HTERT RPE-1 (cell line): ENCODE measurements around the gene OSM.

Experiments used
- in situ Hi-C: fragments of 300-500 bp; cut with MboI; formaldehyde crosslinking; loops from 4 replicates; pipeline ENCODE4 v1.14.3; 2020; ENCODE audit warnings: low sequenced_read_pairs

Gene OSM

DNA sequence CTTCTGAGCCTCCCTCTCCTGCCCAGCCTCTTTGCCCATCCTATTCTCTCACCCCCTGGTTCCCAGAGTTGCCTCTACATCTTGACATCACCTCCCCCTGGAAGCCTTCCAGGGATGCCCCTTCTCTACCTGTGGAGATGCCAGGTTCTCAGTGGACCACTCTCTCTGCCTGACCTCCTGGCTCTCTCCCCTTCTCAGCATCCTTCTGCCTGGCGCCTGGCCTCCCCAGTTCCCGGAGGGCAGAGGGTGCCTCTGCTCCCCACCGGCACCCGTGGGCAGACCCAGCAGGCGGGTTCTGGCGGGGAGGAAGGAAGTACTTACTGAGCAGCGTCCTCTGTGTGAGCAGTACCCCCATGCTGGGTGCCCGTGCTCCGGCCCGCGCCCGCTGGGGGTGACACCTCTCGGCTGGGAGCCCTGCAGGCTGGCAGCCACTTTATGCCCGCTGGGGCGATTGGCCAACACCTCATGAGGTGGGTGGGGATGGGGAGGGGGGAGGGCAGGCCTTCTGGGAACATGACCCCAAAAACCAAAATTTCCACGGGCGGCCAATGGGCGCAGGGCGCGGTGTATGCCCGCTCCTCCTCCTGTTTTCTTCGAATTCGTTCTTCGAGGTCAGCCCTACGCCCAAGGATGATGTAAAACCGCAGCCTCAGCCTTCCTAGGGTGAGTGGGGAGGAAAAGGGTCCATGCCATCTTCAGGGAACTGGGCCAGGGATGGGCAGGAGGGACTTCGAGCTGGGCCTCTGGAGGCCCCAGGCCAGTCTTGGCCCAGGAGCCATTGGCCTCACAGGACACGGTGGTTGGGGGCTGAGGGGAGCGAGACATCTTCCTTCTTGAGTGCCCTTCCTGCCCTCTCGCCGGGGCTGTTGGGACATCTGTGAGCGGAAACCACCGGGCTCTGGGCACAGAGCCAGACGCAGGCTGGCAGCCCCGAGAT lies at the start of gene OSM:
Gene OSM (minus strand): TSS at position 407 of the 937 bp plus-strand sequence. CDS start 52 bp downstream, at position 355.
- in situ Hi-C loops = no loop called here

DNA sequence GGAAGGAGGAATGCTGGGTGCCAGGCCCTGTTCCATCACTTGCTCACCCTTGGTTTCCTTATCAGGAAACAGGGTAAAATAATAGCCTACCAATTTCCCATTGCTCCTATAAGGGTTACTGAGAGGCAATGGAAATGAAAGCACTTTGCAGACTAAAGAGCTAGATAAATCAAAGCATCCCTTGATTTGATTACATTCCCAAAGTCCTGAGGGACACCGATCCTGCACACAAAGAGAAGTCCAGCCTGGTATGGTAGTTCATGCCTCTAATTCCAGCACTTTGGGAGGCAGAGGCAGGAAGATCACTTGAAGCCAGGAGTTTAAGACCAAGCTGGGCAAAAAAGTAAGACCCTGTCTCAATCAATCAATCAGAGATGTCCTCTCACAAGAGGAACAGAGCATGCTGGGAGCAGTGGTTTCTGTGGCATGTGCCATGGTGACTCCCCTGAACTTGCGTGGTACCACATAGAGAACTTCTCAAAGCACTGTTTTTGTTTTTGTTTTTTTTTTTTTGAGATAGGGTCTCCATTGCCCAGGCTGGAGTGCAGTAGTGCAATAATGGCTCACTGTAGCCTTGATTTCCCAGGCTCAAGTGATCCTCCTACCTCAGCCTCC lies 49.4 kb upstream of the OSM start:
- in situ Hi-C loops = no loop called here

GRCh38 chr22:30314915-30315314 lies 48.3 kb upstream of the OSM start:
- in situ Hi-C loops = no loop called here

GRCh38 chr22:30313527-30314363 lies 47.1 kb upstream of the OSM start:
- in situ Hi-C loops = no loop called here

DNA sequence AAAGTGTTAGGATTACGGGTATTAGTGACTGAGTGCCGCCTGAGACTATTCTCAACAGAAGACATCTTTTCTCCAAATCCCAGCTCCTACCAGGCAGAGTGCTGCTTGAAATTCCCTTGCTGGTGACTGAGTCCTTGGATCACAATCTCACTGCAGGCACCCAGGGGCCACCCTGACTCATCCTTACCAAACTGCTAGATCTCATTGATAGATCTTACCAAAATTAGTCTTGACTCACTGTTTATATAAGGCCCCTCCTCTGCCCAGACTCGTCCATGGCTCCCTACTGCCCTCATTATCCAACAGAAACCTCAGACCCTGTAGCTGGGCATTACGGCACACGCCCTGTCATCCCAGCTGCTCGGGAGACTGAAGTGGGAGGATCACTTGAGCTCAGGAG lies 45.4 kb upstream of the OSM start:
- in situ Hi-C loops = no loop called here

DNA sequence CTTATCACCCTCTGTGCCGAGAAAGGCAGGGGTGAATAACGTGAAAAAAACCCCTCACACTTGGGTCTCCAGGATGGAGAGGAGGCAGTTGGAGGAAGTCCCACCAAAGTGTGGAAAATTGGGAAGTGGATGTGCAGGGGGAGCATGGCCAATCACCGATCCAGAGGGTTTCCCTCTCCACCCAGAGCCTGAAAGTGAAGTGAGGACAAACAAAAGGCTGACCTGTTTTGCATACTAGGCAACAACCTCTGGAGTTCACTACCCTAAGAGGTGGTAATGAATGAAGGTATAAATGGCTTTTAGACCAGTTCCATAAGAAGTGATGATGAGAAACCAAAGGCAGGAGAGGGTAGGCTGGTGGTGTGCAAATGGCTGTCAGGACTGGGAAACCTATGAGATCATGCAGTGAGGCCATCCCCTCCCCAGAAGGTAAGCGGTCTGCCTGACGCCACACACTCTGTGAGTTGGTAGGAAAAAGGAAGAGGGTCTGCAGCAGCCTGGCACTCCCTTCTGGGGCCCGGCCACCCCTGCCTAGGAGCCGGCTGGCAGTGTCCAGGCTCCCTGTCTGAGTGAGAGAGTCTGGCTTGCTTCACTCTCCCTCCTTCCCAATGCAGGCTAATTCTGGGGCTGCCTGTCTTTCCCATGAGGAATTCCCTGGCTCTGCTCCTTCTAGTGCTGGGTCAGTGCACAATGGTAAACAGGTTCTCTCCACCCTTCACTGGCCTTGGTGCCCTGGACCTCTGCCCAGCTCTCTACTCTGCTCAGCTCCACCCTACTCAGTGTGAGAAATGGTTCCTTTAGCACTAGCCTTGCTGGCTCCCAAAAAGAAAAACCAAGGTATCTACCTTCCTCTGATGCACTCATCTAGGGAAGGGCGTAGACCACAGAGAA lies 44.5 kb upstream of the OSM start:
- in situ Hi-C loops = no loop called here

GRCh38 chr22:30309951-30310741 lies 43.5 kb upstream of the OSM start:
- in situ Hi-C loops = no loop called here

DNA sequence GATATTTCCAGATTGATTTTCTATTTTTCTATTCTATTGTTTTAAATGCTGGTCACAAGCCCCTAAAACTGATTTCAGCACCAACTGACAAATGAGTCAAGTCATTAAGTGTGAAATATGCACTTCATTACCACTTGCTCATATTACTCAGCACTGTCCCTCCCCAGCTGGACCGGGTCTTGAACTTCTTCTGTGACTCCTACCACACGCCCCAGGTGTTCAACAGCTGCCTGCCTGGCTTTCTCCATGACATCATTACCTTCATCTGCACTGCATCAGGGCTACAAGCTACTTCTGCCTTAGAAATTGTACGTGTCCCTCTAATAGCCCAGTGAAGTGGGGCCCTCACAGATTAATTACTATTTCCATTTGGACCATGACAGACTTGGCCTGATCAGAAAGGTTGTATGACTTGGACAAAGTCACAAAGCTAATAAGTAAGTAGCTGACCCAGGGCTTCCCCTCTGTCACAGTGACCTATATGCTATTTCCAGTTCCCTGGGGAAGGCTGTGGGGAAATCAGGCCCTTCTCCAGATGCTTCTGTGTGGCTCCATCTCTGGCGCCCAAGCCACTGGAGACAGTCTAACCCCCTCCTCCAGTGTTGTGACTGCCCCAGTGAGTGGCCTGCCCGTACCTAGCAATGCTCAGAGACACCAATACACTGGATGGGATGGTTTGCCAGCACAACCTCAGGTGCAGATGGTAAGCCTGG lies 42.0 kb upstream of the OSM start:
- in situ Hi-C loops = no loop called here

GRCh38 chr22:30308093-30308492 lies 41.4 kb upstream of the OSM start:
- in situ Hi-C loops = no loop called here

DNA sequence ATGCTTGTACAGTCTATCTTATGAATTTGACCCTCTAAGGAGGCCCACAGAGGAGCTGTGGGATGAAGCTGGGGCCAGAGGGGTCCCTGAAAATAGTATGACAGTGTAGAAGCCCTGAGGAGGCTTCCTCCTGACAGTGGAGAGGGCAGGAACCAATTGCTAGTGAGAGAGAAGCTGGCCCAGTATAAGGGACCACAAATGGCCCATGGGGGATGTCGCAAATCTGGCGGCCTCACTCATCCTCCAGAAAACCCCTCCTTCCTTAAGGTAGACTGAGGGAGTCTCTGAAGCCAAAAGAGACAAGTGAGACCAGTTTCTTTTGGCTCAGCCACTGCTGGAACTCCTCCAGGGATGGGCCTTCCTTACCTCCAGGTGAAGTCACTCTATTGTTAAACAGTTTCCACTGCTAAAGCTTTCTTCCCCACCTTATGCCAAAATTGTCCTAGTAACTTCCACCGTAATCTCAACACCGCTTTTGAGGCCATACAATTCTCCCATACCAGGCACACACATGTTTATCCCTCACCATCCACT lies 40.5 kb upstream of the OSM start:
- in situ Hi-C loops = no loop called here

DNA sequence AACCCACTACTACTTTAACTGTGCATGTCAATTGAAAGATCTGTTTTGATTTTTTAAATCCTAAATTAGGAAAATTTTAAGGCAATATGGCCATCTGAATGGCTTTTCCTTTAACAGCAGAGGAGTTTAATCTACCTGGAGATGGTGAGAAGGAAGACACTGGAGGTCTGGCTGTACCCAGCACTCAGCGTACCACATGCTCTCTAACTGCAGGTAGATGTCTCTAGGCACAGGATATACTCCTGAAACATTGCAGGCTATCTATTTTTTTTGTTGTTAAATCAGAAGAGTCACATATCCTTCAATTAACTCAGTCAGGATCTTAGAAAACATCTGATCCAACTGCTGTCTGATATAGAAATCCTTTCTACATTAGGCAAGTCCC lies 40.0 kb upstream of the OSM start:
- in situ Hi-C loops = no loop called here

DNA sequence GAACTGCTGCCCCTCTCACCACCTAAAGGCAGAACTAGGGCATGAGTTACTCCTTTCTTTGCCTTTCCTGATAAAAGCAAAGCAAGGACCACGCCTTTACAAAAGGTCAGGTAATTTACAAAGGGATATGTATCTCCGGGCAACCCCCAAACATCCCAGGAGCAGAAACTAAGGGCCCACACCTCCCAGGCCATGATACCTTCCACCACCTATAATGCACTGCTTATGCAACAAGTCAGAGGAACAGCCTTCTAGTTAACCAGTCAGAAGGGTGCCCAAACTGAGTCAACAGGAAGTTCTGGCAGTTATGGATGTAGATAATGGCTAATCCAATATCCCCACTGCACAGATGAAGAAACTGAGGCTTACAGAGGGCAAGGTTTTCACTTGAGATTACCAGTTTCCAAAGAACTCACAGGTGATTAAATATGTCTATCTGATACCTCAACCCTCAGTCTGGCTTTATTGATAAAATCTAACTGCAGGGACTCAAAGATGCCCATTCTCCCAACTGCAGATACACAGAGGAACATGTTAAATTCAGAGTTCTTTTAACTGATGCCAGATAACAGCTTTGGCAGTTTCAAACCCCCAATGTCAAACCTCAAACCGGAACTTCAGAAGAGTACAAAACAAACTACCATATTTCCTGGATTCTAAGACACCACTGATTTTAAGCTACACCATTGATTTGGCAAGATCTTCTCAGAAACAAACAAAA lies 39.4 kb upstream of the OSM start:
- in situ Hi-C loops = no loop called here

GRCh38 chr22:30305519-30305905 lies 38.9 kb upstream of the OSM start:
- in situ Hi-C loops = no loop called here

DNA sequence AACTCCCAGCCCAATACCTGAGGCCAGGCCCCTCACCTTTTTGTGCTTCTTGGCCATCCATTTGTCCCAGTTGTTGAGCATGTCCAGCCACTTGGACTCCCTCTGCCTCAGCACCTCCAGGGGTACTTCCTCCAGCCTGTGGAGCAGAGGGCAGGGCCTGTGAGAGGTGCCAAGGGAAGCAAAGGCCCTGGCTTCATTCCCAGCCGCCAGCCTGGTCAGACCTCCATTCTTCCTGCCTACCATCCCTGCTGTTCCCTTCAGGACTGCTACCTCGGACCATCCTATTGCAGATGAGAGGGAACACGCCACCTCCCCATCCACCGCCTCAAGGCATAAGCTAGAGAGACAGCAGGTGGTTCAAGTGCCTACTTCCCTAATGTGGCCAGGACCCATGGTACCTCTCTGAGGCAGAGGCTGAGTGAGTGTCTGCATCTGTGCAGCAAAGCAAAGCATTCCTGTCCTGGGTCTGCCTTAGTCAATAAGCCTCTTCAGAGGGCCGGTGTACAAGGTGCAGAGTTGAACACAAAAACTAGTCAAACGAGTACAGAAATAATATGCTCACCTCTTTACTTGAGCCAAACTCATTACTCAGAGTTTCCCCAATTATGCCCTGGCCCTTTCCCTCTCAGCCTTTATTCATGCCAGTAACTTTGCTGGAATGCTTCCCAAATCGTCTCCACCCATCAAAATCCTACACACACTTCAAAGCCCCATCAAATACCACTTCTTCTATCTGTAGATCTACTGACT lies 38.0 kb upstream of the OSM start:
- in situ Hi-C loops = no loop called here

GRCh38 chr22:30302810-30303138 lies 36.1 kb upstream of the OSM start:
- in situ Hi-C loops = no loop called here

- in situ Hi-C loops = no loop called here
Observed at GRCh38 chr22:30301995-30302809, 35.6 kb upstream of the OSM start.

DNA sequence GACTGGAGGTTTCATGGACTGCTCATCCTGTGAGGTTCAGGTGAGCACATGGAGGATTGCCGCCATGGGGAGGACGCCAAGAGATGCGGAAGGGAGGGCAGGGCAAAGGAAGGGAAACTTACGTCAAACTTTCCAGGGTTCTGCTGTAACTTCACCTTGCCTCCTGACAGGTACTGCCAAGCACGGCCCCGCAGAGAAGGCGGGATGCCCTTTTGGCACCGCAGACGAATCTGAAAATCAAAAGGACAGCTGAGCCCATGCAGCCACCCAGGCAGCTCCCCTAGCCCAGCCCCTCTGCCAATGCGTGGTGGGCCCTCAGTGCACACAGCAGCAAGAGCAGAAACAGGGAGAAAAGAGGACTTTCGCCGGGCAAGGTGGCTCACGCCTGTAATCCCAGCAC lies 32.7 kb upstream of the OSM start:
- in situ Hi-C loops = no loop called here
